ENCODE data around the gene SLN. TPM values are rescaled to one million over a fixed set of nuclear protein-coding genes. Genes with fewer than 3 reads are reported as not detected.

Gene SLN
- total RNA-seq, 2 donors from 2014 or later: not detected

DNA sequence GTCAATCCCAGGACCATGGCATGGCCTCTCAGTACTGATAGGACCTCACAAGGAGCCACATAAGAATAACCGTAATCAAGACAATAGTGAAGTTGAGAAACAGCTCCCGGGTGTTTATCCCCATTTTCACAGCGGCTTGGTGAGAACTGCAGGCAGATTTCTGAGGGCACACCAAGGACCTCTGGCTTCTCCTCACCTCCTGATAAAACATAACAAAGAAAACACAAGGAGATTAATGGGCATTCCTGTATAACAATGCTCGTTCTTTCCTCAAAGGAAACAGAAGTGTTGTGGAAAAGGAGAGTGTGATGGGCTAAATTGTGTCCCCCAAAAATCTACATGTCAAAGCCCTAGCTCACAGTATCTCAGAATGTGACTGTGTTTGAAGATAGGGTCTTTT is 4.0 kb downstream of the SLN start:
- intact Hi-C loops (cut with DNase I): no loop called here
- Histone ChIP-seq H3K4me3 (no peak overlapping the region), H3K27me3 (no peaks in the 10 kb centered on the region)

DNA sequence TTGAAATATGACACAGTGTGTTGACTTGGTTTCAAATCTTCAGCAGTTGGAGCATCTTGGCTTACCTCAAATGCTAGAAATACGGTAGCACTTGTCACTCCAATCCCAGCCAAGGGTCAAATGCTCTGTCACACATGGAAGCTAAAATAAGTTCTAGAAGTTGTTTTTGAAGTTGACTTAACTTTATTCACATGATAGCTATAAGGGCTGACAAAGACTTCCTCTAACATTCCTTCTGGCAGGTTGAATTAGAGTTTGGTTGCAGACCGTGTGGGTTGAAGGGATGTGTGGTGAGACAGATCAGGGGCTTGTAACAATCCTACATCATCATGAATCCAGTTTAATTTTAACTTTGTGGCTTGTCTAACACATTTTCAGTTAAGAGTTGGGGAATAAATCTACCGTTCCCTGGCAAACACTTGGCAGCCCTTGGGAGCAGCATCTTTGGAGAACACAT is 4.6 kb downstream of the SLN start:
- intact Hi-C loops (cut with DNase I): no loop called here
- Histone ChIP-seq H3K27me3 (no peaks in the 10 kb centered on the region), H3K4me1 (no peaks in the 10 kb centered on the region)

More for the DNA sequence above, 4.0 kb downstream of the SLN start:
- no peak for DNase-seq
- TF ChIP-seq, protein P1, sequence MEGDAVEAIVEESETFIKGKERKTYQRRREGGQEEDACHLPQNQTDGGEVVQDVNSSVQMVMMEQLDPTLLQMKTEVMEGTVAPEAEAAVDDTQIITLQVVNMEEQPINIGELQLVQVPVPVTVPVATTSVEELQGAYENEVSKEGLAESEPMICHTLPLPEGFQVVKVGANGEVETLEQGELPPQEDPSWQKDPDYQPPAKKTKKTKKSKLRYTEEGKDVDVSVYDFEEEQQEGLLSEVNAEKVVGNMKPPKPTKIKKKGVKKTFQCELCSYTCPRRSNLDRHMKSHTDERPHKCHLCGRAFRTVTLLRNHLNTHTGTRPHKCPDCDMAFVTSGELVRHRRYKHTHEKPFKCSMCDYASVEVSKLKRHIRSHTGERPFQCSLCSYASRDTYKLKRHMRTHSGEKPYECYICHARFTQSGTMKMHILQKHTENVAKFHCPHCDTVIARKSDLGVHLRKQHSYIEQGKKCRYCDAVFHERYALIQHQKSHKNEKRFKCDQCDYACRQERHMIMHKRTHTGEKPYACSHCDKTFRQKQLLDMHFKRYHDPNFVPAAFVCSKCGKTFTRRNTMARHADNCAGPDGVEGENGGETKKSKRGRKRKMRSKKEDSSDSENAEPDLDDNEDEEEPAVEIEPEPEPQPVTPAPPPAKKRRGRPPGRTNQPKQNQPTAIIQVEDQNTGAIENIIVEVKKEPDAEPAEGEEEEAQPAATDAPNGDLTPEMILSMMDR (IDR thresholded peaks at IDR 0.05): no peak
- Histone ChIP-seq H3K9me3 (no peaks in the 10 kb centered on the region), H3K9ac (ENCODE audit: low read depth in 2 of 2, low read length in 2 of 2) (no peak overlapping the region), H3K36me3 (no peaks in the 10 kb centered on the region), H3K27ac (no peak overlapping the region), H3K4me1 (no peaks in the 10 kb centered on the region)

GRCh38 chr11:107706531-107706930 is 5.3 kb downstream of the SLN start:
- Histone ChIP-seq H3K9ac (ENCODE audit: low read depth in 2 of 2, low read length in 2 of 2) (no peak overlapping the region), H3K36me3 (no peaks in the 10 kb centered on the region), H3K27me3 (no peaks in the 10 kb centered on the region), H3K27ac (no peak overlapping the region), H3K4me1 (no peaks in the 10 kb centered on the region), H3K4me3 (no peak overlapping the region), H3K9me3 (no peaks in the 10 kb centered on the region)
- intact Hi-C loops (cut with DNase I): no loop called here
- TF ChIP-seq, protein P1 (IDR thresholded peaks at IDR 0.05): no peak
- no peak for DNase-seq

More for the DNA sequence above, 4.6 kb downstream of the SLN start:
- Histone ChIP-seq H3K27ac (no peak overlapping the region), H3K4me3 (no peak overlapping the region), H3K9me3 (no peaks in the 10 kb centered on the region), H3K9ac (ENCODE audit: low read depth in 2 of 2, low read length in 2 of 2) (no peak overlapping the region), H3K36me3 (no peaks in the 10 kb centered on the region)
- TF ChIP-seq, protein P1 (IDR thresholded peaks at IDR 0.05): no peak
- DNase-seq: no peak

DNA sequence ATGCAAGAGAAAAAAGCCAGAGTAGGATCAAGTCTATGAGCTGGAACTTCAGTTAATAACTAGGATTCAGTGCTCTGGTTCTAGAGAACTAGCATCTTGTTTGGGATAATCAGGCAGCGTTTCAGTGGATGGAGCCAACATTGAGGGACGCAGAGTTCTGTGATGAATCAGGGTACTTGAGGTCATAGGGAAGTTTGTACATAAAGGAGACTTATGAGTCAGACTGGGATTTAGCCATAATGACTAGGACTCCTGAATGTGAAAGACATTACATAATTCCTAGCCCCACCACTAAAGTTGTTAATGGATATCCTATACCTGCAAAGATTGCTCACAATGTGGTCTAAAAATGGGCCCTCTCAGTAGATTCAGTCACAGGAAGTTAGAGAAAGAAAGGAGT is 6.8 kb downstream of the SLN start:
- no peaks in the 10 kb centered on the region for H3K9me3 ChIP-seq
- no peaks in the 10 kb centered on the region for H3K27me3 ChIP-seq
- TF ChIP-seq, protein P1 (IDR thresholded peaks at IDR 0.05): no peak
- intact Hi-C loops (cut with DNase I): no loop called here
- DNase-seq: no peak
- H3K4me3 ChIP-seq: no peak overlapping the region
- H3K36me3 ChIP-seq: no peaks in the 10 kb centered on the region
- no peak overlapping the region for H3K27ac ChIP-seq
- no peaks in the 10 kb centered on the region for H3K4me1 ChIP-seq
- H3K9ac ChIP-seq (ENCODE audit: low read depth in 2 of 2, low read length in 2 of 2): no peak overlapping the region

DNA sequence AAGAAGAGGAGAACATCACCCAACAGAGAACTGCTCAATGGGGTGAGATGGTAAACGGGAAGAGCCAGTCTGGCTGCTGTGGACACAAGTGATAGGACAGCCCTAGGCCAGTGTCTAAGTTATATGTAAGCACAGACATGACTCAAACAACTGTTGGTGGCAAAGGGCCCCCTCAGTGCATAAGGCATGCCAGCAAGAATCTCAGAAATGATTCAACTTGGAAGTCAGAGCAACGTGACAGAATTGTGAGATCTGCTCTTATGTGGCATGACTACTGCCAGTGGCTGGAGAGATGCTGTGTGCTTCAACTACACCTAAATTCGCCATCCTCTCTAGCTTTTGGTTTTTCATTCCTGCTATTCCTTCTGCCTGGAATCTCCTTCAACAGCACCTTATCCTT is 7.4 kb downstream of the SLN start:
- no peak overlapping the region for H3K9ac ChIP-seq (ENCODE audit: low read depth in 2 of 2, low read length in 2 of 2)
- intact Hi-C loops (cut with DNase I): no loop called here
- H3K4me3 ChIP-seq: no peak overlapping the region
- no peaks in the 10 kb centered on the region for H3K27me3 ChIP-seq
- H3K27ac ChIP-seq: no peak overlapping the region
- no peak for DNase-seq
- no peaks in the 10 kb centered on the region for H3K4me1 ChIP-seq
- TF ChIP-seq, protein P1 (IDR thresholded peaks at IDR 0.05): no peak
- no peaks in the 10 kb centered on the region for H3K9me3 ChIP-seq
- no peaks in the 10 kb centered on the region for H3K36me3 ChIP-seq

Data from colonic mucosa (tissue), 4 donors.